Chondrocyte (in vitro differentiated cells): Measurements from ENCODE around the gene NTSR2. TPM values are rescaled to one million over a fixed set of nuclear protein-coding genes. Genes with fewer than 3 reads are reported as not detected.

Experiments
- DNase-seq: peaks from one replicate; pipeline ENCODE4 v3.0.0; 2021; ENCODE audit warnings: mixed read lengths, low spot score
- H3K27ac Mint-ChIP-seq: one replicate; pipeline ENCODE4 v1.8.0; 2021; ENCODE audit warnings: mild to moderate bottlenecking, moderate library complexity, mixed read lengths; ENCODE audit not compliant: unreplicated experiment
- H3K27me3 Mint-ChIP-seq: 2 replicates; pipeline ENCODE4 v1.8.0; 2021; ENCODE audit warnings: low read depth, mixed read lengths
- H3K36me3 Mint-ChIP-seq: 2 replicates; pipeline ENCODE4 v1.8.0; 2021; ENCODE audit warnings: low read depth, mixed read lengths
- H3K4me1 Mint-ChIP-seq: 2 replicates; pipeline ENCODE4 v1.8.0; 2021; ENCODE audit warnings: low read depth, mild to moderate bottlenecking, mixed read lengths
- H3K4me3 Mint-ChIP-seq: one replicate; pipeline ENCODE4 v1.8.0; 2021; ENCODE audit warnings: mild to moderate bottlenecking, moderate library complexity, mixed read lengths; ENCODE audit not compliant: unreplicated experiment
- H3K9me3 Mint-ChIP-seq: 2 replicates; pipeline ENCODE4 v1.8.0; 2021; ENCODE audit warnings: low read depth, mixed read lengths
- total RNA-seq: library from RNA; stranded (reverse); gene quantifications from 3 replicates; pipeline ENCODE4 v1.2.1, GENCODE V29; 2021
- TF ChIP-seq, protein P1 (sequence below): fragments of 200-600 bp; sonication (generic); IDR thresholded peaks from 2 replicates; pipeline ENCODE4 v1.5.0; 2021; ENCODE audit warnings: antibody characterized with exemption, mild to moderate bottlenecking, moderate library complexity

NTSR2 gene
- total RNA-seq, 1 donor from 2014 or later, result not detected

GRCh38 chr2:11679016-11679415 lies 9.0 kb upstream of the NTSR2 start:
- TF ChIP-seq, protein P1, sequence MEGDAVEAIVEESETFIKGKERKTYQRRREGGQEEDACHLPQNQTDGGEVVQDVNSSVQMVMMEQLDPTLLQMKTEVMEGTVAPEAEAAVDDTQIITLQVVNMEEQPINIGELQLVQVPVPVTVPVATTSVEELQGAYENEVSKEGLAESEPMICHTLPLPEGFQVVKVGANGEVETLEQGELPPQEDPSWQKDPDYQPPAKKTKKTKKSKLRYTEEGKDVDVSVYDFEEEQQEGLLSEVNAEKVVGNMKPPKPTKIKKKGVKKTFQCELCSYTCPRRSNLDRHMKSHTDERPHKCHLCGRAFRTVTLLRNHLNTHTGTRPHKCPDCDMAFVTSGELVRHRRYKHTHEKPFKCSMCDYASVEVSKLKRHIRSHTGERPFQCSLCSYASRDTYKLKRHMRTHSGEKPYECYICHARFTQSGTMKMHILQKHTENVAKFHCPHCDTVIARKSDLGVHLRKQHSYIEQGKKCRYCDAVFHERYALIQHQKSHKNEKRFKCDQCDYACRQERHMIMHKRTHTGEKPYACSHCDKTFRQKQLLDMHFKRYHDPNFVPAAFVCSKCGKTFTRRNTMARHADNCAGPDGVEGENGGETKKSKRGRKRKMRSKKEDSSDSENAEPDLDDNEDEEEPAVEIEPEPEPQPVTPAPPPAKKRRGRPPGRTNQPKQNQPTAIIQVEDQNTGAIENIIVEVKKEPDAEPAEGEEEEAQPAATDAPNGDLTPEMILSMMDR, result no peak
- Mint-ChIP-seq H3K4me3 (no peak overlapping the region), H3K9me3 (no peaks in the 10 kb centered on the region), H3K36me3 (peaks cover 2% of the 10 kb centered on the region), H3K27me3 (peaks cover 49% of the 10 kb centered on the region), H3K27ac (no peak overlapping the region), H3K4me1 (peaks cover 13% of the 10 kb centered on the region)
- no peak for DNase-seq

GRCh38 chr2:11678306-11678960 lies 8.4 kb upstream of the NTSR2 start:
- H3K27me3 Mint-ChIP-seq, result peaks cover 49% of the 10 kb centered on the region
- H3K4me3 Mint-ChIP-seq, result no peak overlapping the region
- H3K4me1 Mint-ChIP-seq, result peaks cover 13% of the 10 kb centered on the region
- TF ChIP-seq, protein P1, result no peak
- no peak for DNase-seq
- H3K27ac Mint-ChIP-seq, result no peak overlapping the region
- H3K9me3 Mint-ChIP-seq, result no peaks in the 10 kb centered on the region
- peaks cover 2% of the 10 kb centered on the region for H3K36me3 Mint-ChIP-seq

GRCh38 chr2:11677136-11678055 lies 7.4 kb upstream of the NTSR2 start:
- Mint-ChIP-seq H3K36me3 (peaks cover 2% of the 10 kb centered on the region), H3K4me1 (peaks cover 13% of the 10 kb centered on the region), H3K27ac (no peak overlapping the region), H3K27me3 (peaks cover 49% of the 10 kb centered on the region), H3K9me3 (no peaks in the 10 kb centered on the region), H3K4me3 (no peak overlapping the region)
- TF ChIP-seq, protein P1, result no peak
- DNase-seq, result no peak

DNA sequence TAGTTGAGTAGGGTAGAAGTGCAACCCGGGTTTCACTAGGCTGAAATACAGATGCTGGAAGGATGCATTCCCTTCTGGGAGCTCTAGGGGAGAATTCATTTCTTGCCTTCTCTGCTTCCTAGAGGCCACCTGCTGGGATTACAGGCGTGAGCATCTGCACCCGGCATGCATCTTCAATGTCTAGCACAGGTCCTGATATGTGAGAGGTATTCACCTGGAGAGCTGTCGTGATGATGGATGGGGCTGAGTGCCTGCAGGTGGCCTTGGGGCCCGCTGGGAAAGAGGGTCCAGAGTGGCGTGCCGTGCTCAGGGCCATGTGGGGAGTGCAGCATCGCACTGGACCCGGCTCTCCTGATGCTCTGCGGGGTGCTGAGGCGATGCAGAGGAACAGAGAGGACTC lies 6.6 kb upstream of the NTSR2 start:
- H3K4me1 Mint-ChIP-seq, result peaks cover 13% of the 10 kb centered on the region
- peaks cover 49% of the 10 kb centered on the region for H3K27me3 Mint-ChIP-seq
- no peak overlapping the region for H3K4me3 Mint-ChIP-seq
- H3K27ac Mint-ChIP-seq, result no peak overlapping the region
- TF ChIP-seq, protein P1, result no peak
- H3K9me3 Mint-ChIP-seq, result no peaks in the 10 kb centered on the region
- DNase-seq, result no peak
- H3K36me3 Mint-ChIP-seq, result peaks cover 2% of the 10 kb centered on the region

GRCh38 chr2:11675423-11676112 lies 5.6 kb upstream of the NTSR2 start:
- Mint-ChIP-seq H3K36me3 (peaks cover 2% of the 10 kb centered on the region), H3K27me3 (peaks cover 49% of the 10 kb centered on the region), H3K27ac (no peak overlapping the region), H3K4me3 (no peak overlapping the region), H3K9me3 (no peaks in the 10 kb centered on the region), H3K4me1 (peaks cover 12% of the 10 kb centered on the region)
- no peak for DNase-seq
- TF ChIP-seq, protein P1, result no peak
